BLaER1 (cell line): Measurements from ENCODE around the gene PLS1.

ENCODE experiments used
- H3K27ac ChIP-seq: shearing (Covaris generic); formaldehyde crosslinking; 2 replicates; pipeline ENCODE4 v1.8.1; 2022
- H3K27me3 ChIP-seq: shearing (Covaris generic); formaldehyde crosslinking; 2 replicates; pipeline ENCODE4 v1.8.1; 2022
- H3K36me3 ChIP-seq: shearing (Covaris generic); formaldehyde crosslinking; 2 replicates; pipeline ENCODE4 v1.8.1; 2022
- H3K4me1 ChIP-seq: shearing (Covaris generic); formaldehyde crosslinking; 2 replicates; pipeline ENCODE4 v1.8.1; 2022
- H3K4me2 ChIP-seq: shearing (Covaris generic); formaldehyde crosslinking; 2 replicates; pipeline ENCODE4 v1.8.1; 2022
- H3K4me3 ChIP-seq: shearing (Covaris generic); formaldehyde crosslinking; 2 replicates; pipeline ENCODE4 v1.8.1; 2022
- H3K9ac ChIP-seq: shearing (Covaris generic); formaldehyde crosslinking; 2 replicates; pipeline ENCODE4 v1.8.1; 2022
- H3K9me3 ChIP-seq: shearing (Covaris generic); formaldehyde crosslinking; 2 replicates; pipeline ENCODE4 v1.8.1; 2022
- H4K20me1 ChIP-seq: shearing (Covaris generic); formaldehyde crosslinking; 2 replicates; pipeline ENCODE4 v1.8.1; 2022
- Cebpa-rat ChIP-seq: shearing (Covaris generic); IDR thresholded peaks from 2 replicates; pipeline ENCODE4 v1.8.1; 2022

Gene PLS1

GRCh38 chr3:142614059-142614626, 17.9 kb downstream of the PLS1 start:
- Histone ChIP-seq H3K36me3 (no peaks in the 10 kb centered on the region), H3K9ac (no peak overlapping the region), H3K9me3 (no peaks in the 10 kb centered on the region), H3K27me3 (no peaks in the 10 kb centered on the region), H3K4me1 (no peaks in the 10 kb centered on the region), H3K4me3 (no peak overlapping the region), H3K4me2 (no peak overlapping the region), H3K27ac (no peak overlapping the region), H4K20me1 (no peaks in the 10 kb centered on the region)
- TF ChIP-seq Cebpa-rat = no peak

- Histone ChIP-seq H3K4me1 (no peaks in the 10 kb centered on the region), H3K27ac (no peak overlapping the region), H3K9me3 (no peaks in the 10 kb centered on the region), H3K4me3 (no peak overlapping the region), H3K4me2 (no peak overlapping the region), H4K20me1 (no peaks in the 10 kb centered on the region), H3K9ac (no peak overlapping the region), H3K36me3 (no peaks in the 10 kb centered on the region), H3K27me3 (no peaks in the 10 kb centered on the region)
- no peak for TF ChIP-seq Cebpa-rat
Measured at GRCh38 chr3:142615171-142615570, 19.0 kb downstream of the PLS1 start.

- Histone ChIP-seq H3K9ac (no peak overlapping the region), H3K4me2 (no peak overlapping the region), H3K4me3 (no peak overlapping the region), H3K9me3 (no peaks in the 10 kb centered on the region), H4K20me1 (no peaks in the 10 kb centered on the region), H3K27me3 (no peaks in the 10 kb centered on the region), H3K4me1 (no peaks in the 10 kb centered on the region), H3K36me3 (no peaks in the 10 kb centered on the region), H3K27ac (no peak overlapping the region)
- no peak for TF ChIP-seq Cebpa-rat
Measured at GRCh38 chr3:142618917-142619461, 22.8 kb downstream of the PLS1 start.

GRCh38 chr3:142622405-142622804, 26.2 kb downstream of the PLS1 start:
- Histone ChIP-seq H3K36me3 (no peaks in the 10 kb centered on the region), H3K9me3 (no peaks in the 10 kb centered on the region), H3K27me3 (no peaks in the 10 kb centered on the region), H3K9ac (no peak overlapping the region), H3K27ac (no peak overlapping the region), H4K20me1 (no peaks in the 10 kb centered on the region), H3K4me1 (no peaks in the 10 kb centered on the region), H3K4me2 (no peak overlapping the region), H3K4me3 (no peak overlapping the region)
- no peak for TF ChIP-seq Cebpa-rat

DNA sequence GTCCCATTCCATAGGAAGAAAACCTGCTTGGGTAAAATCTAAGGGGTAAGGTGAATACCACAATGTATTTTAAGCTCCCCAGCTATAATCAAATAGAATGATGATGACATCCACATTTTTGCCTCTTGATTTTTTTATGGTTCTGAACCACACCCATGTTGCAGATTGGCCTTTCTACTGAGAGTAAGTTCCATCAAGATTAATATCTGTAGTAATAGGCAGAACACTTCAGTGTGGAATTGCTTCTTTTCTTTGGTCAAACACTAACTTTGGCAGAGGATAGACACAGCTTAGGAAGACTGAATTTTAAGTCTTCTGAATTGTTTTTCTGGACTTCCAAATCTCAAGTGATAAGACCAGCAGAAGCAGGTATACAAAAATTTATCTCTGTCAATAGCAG, 27.0 kb downstream of the PLS1 start:
- no peak for TF ChIP-seq Cebpa-rat
- Histone ChIP-seq H4K20me1 (no peaks in the 10 kb centered on the region), H3K4me3 (no peak overlapping the region), H3K27ac (no peak overlapping the region), H3K9me3 (no peaks in the 10 kb centered on the region), H3K27me3 (no peaks in the 10 kb centered on the region), H3K36me3 (no peaks in the 10 kb centered on the region), H3K4me1 (no peaks in the 10 kb centered on the region), H3K4me2 (no peak overlapping the region), H3K9ac (no peak overlapping the region)

DNA sequence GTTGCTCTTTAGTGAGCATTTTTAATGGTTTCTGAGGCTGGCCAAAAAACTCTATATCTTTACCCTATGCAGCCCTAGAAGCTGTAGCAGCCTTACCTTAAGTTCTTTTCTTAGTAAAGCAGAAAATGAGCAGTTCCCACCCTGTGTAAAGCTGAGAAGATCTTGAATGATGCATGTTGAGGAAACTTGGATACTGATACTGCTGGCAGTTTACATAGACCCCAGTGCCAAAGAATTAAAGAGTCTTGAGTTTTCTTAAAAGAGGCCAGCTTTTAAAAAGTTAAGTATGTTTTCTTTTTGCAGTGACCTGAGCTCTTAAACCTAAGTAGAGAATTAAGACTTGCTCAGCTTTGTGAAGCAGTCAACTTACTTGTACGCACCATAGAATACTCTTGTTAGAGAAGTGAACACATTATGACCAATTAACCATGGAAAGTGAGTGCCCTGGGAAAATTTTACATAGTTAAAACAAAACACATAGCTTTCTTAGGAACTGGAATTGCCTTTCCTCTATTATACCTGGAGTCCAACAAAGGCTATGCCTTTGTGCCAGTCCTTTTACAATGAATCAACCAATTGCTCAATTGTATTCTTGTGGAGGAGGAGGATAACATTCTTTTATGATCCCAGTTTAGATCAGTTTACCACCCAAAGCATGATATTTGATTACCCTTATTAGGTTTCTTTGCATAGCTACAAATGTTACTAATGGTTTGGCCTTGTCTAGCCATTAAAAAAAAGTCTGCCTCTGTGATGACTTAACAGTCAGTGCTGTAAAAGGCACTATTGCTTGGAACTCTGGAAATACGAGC, 28.4 kb downstream of the PLS1 start:
- H3K9ac ChIP-seq = no peak overlapping the region
- no peaks in the 10 kb centered on the region for H3K27me3 ChIP-seq
- H3K4me1 ChIP-seq = no peaks in the 10 kb centered on the region
- H3K9me3 ChIP-seq = no peaks in the 10 kb centered on the region
- no peak overlapping the region for H3K27ac ChIP-seq
- no peaks in the 10 kb centered on the region for H3K36me3 ChIP-seq
- H3K4me3 ChIP-seq = no peak overlapping the region
- no peak for TF ChIP-seq Cebpa-rat
- no peaks in the 10 kb centered on the region for H4K20me1 ChIP-seq
- no peak overlapping the region for H3K4me2 ChIP-seq

- no peak overlapping the region for H3K9ac ChIP-seq
- no peak overlapping the region for H3K4me2 ChIP-seq
- TF ChIP-seq Cebpa-rat = no peak
- no peak overlapping the region for H3K27ac ChIP-seq
- H3K27me3 ChIP-seq = no peaks in the 10 kb centered on the region
- no peaks in the 10 kb centered on the region for H4K20me1 ChIP-seq
- no peaks in the 10 kb centered on the region for H3K36me3 ChIP-seq
- H3K4me3 ChIP-seq = no peak overlapping the region
- H3K9me3 ChIP-seq = no peaks in the 10 kb centered on the region
- no peaks in the 10 kb centered on the region for H3K4me1 ChIP-seq
Measured at GRCh38 chr3:142625153-142625440, 28.9 kb downstream of the PLS1 start.

- TF ChIP-seq Cebpa-rat = no peak
- Histone ChIP-seq H3K9ac (no peak overlapping the region), H3K9me3 (no peaks in the 10 kb centered on the region), H4K20me1 (no peaks in the 10 kb centered on the region), H3K27ac (no peak overlapping the region), H3K27me3 (no peaks in the 10 kb centered on the region), H3K4me1 (no peaks in the 10 kb centered on the region), H3K36me3 (no peaks in the 10 kb centered on the region), H3K4me3 (no peak overlapping the region), H3K4me2 (no peak overlapping the region)
Measured at GRCh38 chr3:142626971-142627370, 30.8 kb downstream of the PLS1 start.

GRCh38 chr3:142628801-142629200, 32.6 kb downstream of the PLS1 start:
- no peak for TF ChIP-seq Cebpa-rat
- H3K9me3 ChIP-seq = no peaks in the 10 kb centered on the region
- H3K4me3 ChIP-seq = no peak overlapping the region
- no peaks in the 10 kb centered on the region for H4K20me1 ChIP-seq
- no peak overlapping the region for H3K27ac ChIP-seq
- no peak overlapping the region for H3K9ac ChIP-seq
- H3K27me3 ChIP-seq = no peaks in the 10 kb centered on the region
- H3K4me2 ChIP-seq = no peak overlapping the region
- no peaks in the 10 kb centered on the region for H3K36me3 ChIP-seq
- H3K4me1 ChIP-seq = no peaks in the 10 kb centered on the region

DNA sequence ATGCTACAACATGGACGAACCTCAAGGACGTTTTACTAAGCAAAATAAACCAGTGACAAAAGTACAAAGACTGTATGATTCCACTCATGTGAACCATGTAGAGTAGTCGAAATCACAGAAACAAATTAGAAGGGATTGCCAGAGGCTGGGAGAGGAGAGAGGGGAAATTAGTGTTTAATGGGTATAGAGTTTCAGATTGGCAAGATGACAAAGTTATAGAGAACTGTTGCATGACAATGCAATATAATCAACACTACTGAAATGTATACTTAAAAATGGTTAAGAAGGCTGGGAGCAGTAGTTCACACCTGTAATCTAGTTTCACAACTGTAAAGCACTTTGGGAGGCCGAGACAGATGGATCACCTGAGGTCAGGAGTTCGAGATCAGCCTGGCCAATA, 36.9 kb downstream of the PLS1 start:
- Histone ChIP-seq H3K4me3 (no peak overlapping the region), H3K27ac (no peak overlapping the region), H4K20me1 (no peaks in the 10 kb centered on the region), H3K36me3 (no peaks in the 10 kb centered on the region), H3K4me1 (no peaks in the 10 kb centered on the region), H3K27me3 (no peaks in the 10 kb centered on the region), H3K9me3 (no peaks in the 10 kb centered on the region), H3K9ac (no peak overlapping the region), H3K4me2 (no peak overlapping the region)
- TF ChIP-seq Cebpa-rat = no peak
